Measurements from ENCODE around the gene ADCY5.

Gene ADCY5

GRCh38 chr3:123385001-123385401 is 63.9 kb downstream of the ADCY5 start:
- TF ChIP-seq, protein P1, sequence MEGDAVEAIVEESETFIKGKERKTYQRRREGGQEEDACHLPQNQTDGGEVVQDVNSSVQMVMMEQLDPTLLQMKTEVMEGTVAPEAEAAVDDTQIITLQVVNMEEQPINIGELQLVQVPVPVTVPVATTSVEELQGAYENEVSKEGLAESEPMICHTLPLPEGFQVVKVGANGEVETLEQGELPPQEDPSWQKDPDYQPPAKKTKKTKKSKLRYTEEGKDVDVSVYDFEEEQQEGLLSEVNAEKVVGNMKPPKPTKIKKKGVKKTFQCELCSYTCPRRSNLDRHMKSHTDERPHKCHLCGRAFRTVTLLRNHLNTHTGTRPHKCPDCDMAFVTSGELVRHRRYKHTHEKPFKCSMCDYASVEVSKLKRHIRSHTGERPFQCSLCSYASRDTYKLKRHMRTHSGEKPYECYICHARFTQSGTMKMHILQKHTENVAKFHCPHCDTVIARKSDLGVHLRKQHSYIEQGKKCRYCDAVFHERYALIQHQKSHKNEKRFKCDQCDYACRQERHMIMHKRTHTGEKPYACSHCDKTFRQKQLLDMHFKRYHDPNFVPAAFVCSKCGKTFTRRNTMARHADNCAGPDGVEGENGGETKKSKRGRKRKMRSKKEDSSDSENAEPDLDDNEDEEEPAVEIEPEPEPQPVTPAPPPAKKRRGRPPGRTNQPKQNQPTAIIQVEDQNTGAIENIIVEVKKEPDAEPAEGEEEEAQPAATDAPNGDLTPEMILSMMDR (IDR thresholded peaks at IDR 0.05; ENCODE audit: low read depth, low read length, missing control alignments), result no peak
- no peak overlapping the region for H3K4me3 ChIP-seq (ENCODE audit: low read depth, low read length)
- DNase-seq (ENCODE audit: low read depth), result no peak

DNA sequence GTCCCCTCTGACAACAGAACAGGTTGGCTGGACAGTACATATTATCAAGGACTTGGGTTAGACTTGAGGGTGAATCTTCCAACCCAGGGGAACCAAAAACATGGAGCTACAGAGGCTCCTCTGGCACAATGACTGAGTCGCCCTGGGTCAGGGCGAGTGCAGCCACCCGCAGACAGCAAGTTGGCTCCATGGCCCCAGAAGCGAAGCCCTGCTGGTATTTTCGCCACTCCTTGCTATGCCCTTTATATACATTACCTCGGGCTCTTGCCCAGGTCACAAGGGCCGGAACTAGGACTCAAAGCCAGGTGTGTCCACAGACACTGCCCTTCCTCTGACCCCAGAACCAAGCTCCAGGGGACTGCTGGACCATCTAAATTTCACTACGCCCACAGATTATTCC is 64.6 kb downstream of the ADCY5 start:
- TF ChIP-seq, protein P1 (IDR thresholded peaks at IDR 0.05; ENCODE audit: low read depth, low read length, missing control alignments), result no peak

DNA sequence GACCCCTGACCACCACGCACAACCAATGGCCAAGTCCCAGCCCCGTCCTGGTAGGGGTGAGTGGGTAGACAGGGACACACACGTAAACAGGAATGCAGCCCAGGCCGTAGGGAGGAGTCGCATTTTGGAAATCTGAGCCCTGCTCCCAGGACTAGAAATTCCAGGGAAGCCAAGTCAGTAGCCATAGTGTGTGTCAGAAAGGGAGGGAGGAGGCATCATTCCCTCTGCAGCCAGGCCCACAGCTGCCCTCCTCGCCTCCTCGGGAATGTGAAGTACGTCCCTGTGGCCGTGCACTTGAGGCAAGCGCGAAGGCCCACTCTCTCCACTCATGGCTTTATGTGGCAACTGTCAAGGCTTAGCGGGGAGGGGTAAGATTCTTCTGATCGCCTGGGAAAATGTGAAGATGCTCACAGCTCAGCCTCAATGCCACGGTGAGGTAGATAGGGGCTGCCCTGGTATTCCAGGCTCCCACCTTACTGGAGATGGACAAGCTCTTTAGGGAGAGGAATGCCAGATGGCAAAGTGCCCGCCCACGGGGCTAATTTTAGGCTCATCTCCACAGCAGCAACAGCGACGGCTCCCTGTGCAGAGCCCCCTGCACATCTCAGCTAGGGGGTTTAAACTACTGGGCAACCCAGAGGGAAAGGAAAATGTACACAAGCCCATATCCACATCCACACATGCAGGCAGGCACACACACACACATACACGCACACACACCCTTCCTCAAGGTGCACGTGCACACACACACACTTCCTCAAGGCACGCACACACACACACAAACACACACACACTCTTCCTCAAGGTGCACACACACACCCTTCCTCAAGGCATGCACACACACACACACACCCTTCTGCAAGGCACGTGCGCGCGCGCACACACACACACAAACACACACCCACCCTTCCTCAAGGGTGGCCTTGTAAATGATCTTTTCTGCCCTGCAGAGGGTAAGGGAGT is 65.5 kb downstream of the ADCY5 start:
- no peak overlapping the region for H3K4me3 ChIP-seq (ENCODE audit: low read depth, low read length)
- TF ChIP-seq, protein P1 (IDR thresholded peaks at IDR 0.05; ENCODE audit: low read depth, low read length, missing control alignments), result no peak
- no peak for DNase-seq (ENCODE audit: low read depth)

More for the DNA sequence above, 64.6 kb downstream of the ADCY5 start:
- DNase-seq (ENCODE audit: low read depth), result no peak
- no peak overlapping the region for H3K4me3 ChIP-seq (ENCODE audit: low read depth, low read length)

GRCh38 chr3:123380261-123380660 is 68.6 kb downstream of the ADCY5 start:
- TF ChIP-seq, protein P1 (IDR thresholded peaks at IDR 0.05; ENCODE audit: low read depth, low read length, missing control alignments), result no peak
- no peak for DNase-seq (ENCODE audit: low read depth)
- H3K4me3 ChIP-seq (ENCODE audit: low read depth, low read length), result no peak overlapping the region

DNA sequence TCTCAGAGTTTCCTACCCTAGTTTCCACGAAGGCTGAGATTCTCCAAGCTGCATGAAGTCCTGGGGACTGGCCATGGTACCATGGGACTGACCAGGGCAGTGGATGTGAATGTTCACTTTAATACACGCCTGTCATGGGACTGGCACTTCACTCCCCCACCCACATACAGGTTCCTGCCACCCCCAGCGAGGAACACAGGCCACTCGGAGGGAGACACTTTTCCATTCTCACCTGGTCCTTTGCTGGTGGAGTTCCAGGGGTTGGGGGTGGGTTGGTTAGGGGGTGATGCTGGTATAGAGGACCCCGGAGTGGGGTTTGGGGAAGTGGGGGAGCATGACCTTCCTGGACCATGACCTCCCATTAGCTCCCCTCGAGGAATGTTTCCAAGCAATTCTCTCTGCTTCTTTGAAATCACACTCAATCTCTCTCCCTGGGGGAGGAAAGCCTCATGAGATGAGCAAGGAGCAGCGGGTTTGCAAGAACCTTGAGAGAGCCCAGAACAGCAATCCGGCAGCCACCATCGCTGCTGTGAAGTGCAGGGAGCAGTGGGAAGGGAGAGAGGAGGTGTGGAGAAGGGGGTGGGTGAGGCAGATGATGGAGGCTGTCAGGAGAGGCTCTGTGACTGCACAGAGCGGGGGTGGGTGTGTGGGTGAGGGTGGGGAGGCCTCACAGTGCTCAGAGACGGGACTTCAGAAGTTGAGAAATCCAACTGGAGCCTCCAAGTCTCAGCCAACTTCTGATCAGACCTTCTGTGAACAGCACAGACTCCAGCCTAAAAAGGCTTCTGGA is 69.7 kb downstream of the ADCY5 start:
- DNase-seq (ENCODE audit: low read depth), result no peak
- TF ChIP-seq, protein P1 (IDR thresholded peaks at IDR 0.05; ENCODE audit: low read depth, low read length, missing control alignments), result no peak
- H3K4me3 ChIP-seq (ENCODE audit: low read depth, low read length), result no peak overlapping the region

GRCh38 chr3:123378409-123378915 is 70.4 kb downstream of the ADCY5 start:
- DNase-seq (ENCODE audit: low read depth), result no peak
- TF ChIP-seq, protein P1 (IDR thresholded peaks at IDR 0.05; ENCODE audit: low read depth, low read length, missing control alignments), result no peak
- H3K4me3 ChIP-seq (ENCODE audit: low read depth, low read length), result no peak overlapping the region

All from GM12864 (cell line).